HCT116 (cell line): ENCODE results near the gene ZBTB7C. TPM values are rescaled to one million over a fixed set of nuclear protein-coding genes. Genes with fewer than 3 reads are reported as not detected.

Experiments
- ATAC-seq: fragments of 200-7000 bp; cut with Tn5 transposase; 2 replicates; pipeline ENCODE4 v1.9.1; 2020; ENCODE audit warnings: mild to moderate bottlenecking, moderate library complexity
- BruUV-seq: library from RNA; stranded (reverse); fragments of 400-500 nt; replicated peaks from 2 replicates; lab custom pipeline; 2021; lab: Mats Ljungman, UMichigan
- CTCF ChIA-PET: fragments of 300-600 bp; sonication (Branson Sonifier 250); formaldehyde crosslinking; loops from one replicate; lab custom pipeline; 2021; ENCODE audit warnings: antibody characterized with exemption; lab: Charles Lee
- POLR2A ChIA-PET: fragments of 300-600, 350-600 bp; sonication (Branson Sonifier 250); formaldehyde crosslinking; loops from one replicate; lab custom pipeline; 2021; ENCODE audit warnings: antibody characterized with exemption; lab: Charles Lee
- RAD21 ChIA-PET, 2 experiments: fragments of 300-600 bp; sonication (Branson Sonifier 250); formaldehyde crosslinking; loops; one replicate each; lab custom pipeline; 2023; ENCODE audit warnings: low total read pairs in 2 of 2; ENCODE audit not compliant: uncharacterized antibody in 2 of 2, unreplicated experiment in 2 of 2, low non-redundant PET in 1 of 2; lab: Charles Lee
- DNase-seq: peaks from one replicate; pipeline ENCODE4 v3.0.0-alpha.2; 2010; ENCODE audit warnings: low read depth, low spot score
- H2AFZ ChIP-seq: fragments of 200-600 bp; shearing (Covaris generic), sonication (generic); 2 replicates; pipeline ENCODE4 v1.6.1; 2017; ENCODE audit warnings: low read depth, mixed run types, mixed read lengths, antibody characterized with exemption, low read length; ENCODE audit not compliant: poor library complexity, severe bottlenecking
- H3K27ac ChIP-seq: 2 replicates; pipeline ENCODE4 v1.5.1; 2012; ENCODE audit warnings: low read depth, low read length
- H3K27me3 ChIP-seq: fragments of 200-600 bp; sonication (generic); 2 replicates; pipeline ENCODE4 v1.6.1; 2016; ENCODE audit warnings: mixed run types, low read length, mixed read lengths; ENCODE audit not compliant: insufficient read depth
- H3K36me3 ChIP-seq, 2 experiments: fragments of 200-500 bp in 1 of 2; fragments of 200-600 bp in 1 of 2; sonication (Bioruptor generic) in 1 of 2; sonication (generic) in 1 of 2; 2 replicates each; pipeline versions ENCODE4 v1.5.1 to v1.6.1; 2014 to 2016; ENCODE audit warnings: low read length in 2 of 2, inconsistent platforms in 1 of 2, mixed read lengths in 1 of 2, mixed run types in 1 of 2; ENCODE audit not compliant: insufficient read depth in 2 of 2, control insufficient read depth in 1 of 2
- H3K4me1 ChIP-seq, 2 experiments: fragments of 200-600 bp in 1 of 2; sonication (generic) in 1 of 2; 2 replicates each; pipeline versions ENCODE4 v1.5.1 to v1.6.1; 2012 to 2017; ENCODE audit warnings: low read length in 2 of 2, inconsistent platforms in 1 of 2, mild to moderate bottlenecking in 1 of 2, mixed read lengths in 1 of 2, mixed run types in 1 of 2, moderate library complexity in 1 of 2; ENCODE audit not compliant: insufficient read depth in 2 of 2, control insufficient read depth in 1 of 2
- H3K4me2 ChIP-seq: fragments of 200-600 bp; sonication (generic); 2 replicates; pipeline ENCODE4 v1.6.1; 2017; ENCODE audit warnings: mixed run types, low read length, mixed read lengths
- H3K4me3 ChIP-seq, 2 experiments: fragments of 200-600 bp in 1 of 2; sonication (generic) in 1 of 2; replicated peaks in 1 of 2; 2 replicates each; pipeline ENCODE4 v1.5.1; 2011 to 2016; ENCODE audit warnings: low read length in 2 of 2, control low read depth in 1 of 2, low read depth in 1 of 2, mild to moderate bottlenecking in 1 of 2, mixed read lengths in 1 of 2, mixed run types in 1 of 2
- H3K79me2 ChIP-seq: fragments of 200-600 bp; sonication (generic); 2 replicates; pipeline ENCODE4 v1.6.1; 2017; ENCODE audit warnings: mild to moderate bottlenecking, mixed run types, low read length, moderate library complexity, mixed read lengths; ENCODE audit not compliant: insufficient read depth
- H3K9ac ChIP-seq: fragments of 200-600 bp; sonication (generic); 2 replicates; pipeline ENCODE4 v1.6.1; 2016; ENCODE audit warnings: low read length, mixed read lengths
- H3K9me2 ChIP-seq: fragments of 200-600 bp; sonication (generic), shearing (Covaris generic); 2 replicates; pipeline ENCODE4 v1.6.1; 2017; ENCODE audit warnings: mixed run types, mild to moderate bottlenecking, moderate library complexity; ENCODE audit not compliant: insufficient read depth
- H3K9me3 ChIP-seq, 2 experiments: fragments of 200-500 bp in 1 of 2; fragments of 200-600 bp in 1 of 2; sonication (Bioruptor generic) in 1 of 2; sonication (generic) in 1 of 2; 2 replicates each; pipeline ENCODE4 v1.6.1; 2014 to 2017; ENCODE audit warnings: low read length in 2 of 2, mixed read lengths in 2 of 2, inconsistent platforms in 1 of 2, low read depth in 1 of 2, mild to moderate bottlenecking in 1 of 2, mixed run types in 1 of 2, moderate library complexity in 1 of 2; ENCODE audit not compliant: control insufficient read depth in 1 of 2, insufficient read depth in 1 of 2
- H4K20me1 ChIP-seq: fragments of 200-600 bp; sonication (generic), shearing (Covaris generic); 2 replicates; pipeline ENCODE4 v1.6.1; 2017; ENCODE audit warnings: mixed run types, mild to moderate bottlenecking, moderate library complexity; ENCODE audit not compliant: insufficient read depth
- CBX3 ChIP-seq: IDR thresholded peaks from 2 replicates; pipeline ENCODE4 v1.6.1; 2012; ENCODE audit warnings: low read depth
- EGR1 ChIP-seq: IDR thresholded peaks from 2 replicates; pipeline ENCODE4 v1.6.1; 2012; ENCODE audit warnings: low read depth
- ELF1 ChIP-seq: IDR thresholded peaks from 2 replicates; pipeline ENCODE4 v1.6.1; 2012; ENCODE audit warnings: low read depth, borderline replicate concordance
- FOSL1 ChIP-seq: IDR thresholded peaks from 2 replicates; pipeline ENCODE4 v1.6.1; 2012; ENCODE audit warnings: low read depth
- JUND ChIP-seq: IDR thresholded peaks from 2 replicates; pipeline ENCODE4 v1.6.1; 2012
- POLR2A ChIP-seq: IDR thresholded peaks from 2 replicates; pipeline ENCODE4 v1.7.0; 2011; ENCODE audit warnings: borderline replicate concordance; ENCODE audit not compliant: insufficient read depth, insufficient read length; ENCODE audit errors: extremely low read depth
- POLR2AphosphoS5 ChIP-seq: IDR thresholded peaks from 2 replicates; pipeline ENCODE4 v1.6.1; 2011; ENCODE audit warnings: mild to moderate bottlenecking, low read depth, low read length, moderate library complexity
- REST ChIP-seq: IDR thresholded peaks from 2 replicates; pipeline ENCODE4 v1.6.1; 2012; ENCODE audit warnings: low read depth
- SP1 ChIP-seq: IDR thresholded peaks from 2 replicates; pipeline ENCODE4 v1.6.1; 2012; ENCODE audit warnings: low read depth
- YY1 ChIP-seq: IDR thresholded peaks from 2 replicates; pipeline ENCODE4 v1.6.1; 2011; ENCODE audit warnings: low read length, low read depth, moderate library complexity, mild to moderate bottlenecking; ENCODE audit not compliant: insufficient replicate concordance; ENCODE audit errors: extremely low read depth
- ZFX ChIP-seq: fragments of 450-650 bp; IDR thresholded peaks from 2 replicates; pipeline ENCODE4 v1.6.1; 2017
- ZNF274 ChIP-seq: fragments of 200-500 bp; sonication (Bioruptor generic); IDR thresholded peaks from 2 replicates; pipeline ENCODE4 v1.6.1; 2014; ENCODE audit warnings: mild to moderate bottlenecking, low read depth, low read length, inconsistent platforms
- intact Hi-C: fragments of 100-400 bp; cut with micrococcal nuclease; formaldehyde crosslinking; loops from 2 replicates; pipeline ENCODE4 v1.10.0; 2022
- total RNA-seq: library from RNA; stranded (reverse); gene quantifications from one replicate; pipeline ENCODE4 v1.2.1, GENCODE V29; 2021; ENCODE audit not compliant: unreplicated experiment
- TF ChIP-seq, protein P1 (sequence below): IDR thresholded peaks from 2 replicates; pipeline ENCODE4 v1.6.1; 2012
- TF ChIP-seq, protein P2 (sequence below), 3 experiments: fragments of 200-600 bp in 1 of 3; sonication (generic) in 1 of 3; IDR thresholded peaks in 2 of 3; conservative IDR thresholded peaks in 1 of 3; 2 replicates each; pipeline ENCODE4 v1.5.1; 2012 to 2017; ENCODE audit warnings: low read depth in 2 of 3, low read length in 2 of 3, antibody characterized with exemption in 1 of 3, borderline replicate concordance in 1 of 3, control low read depth in 1 of 3, mild to moderate bottlenecking in 1 of 3, mixed read lengths in 1 of 3, mixed run types in 1 of 3, moderate library complexity in 1 of 3; ENCODE audit not compliant: insufficient read depth in 1 of 3
- TF ChIP-seq, protein P3 (sequence below): IDR thresholded peaks from 2 replicates; pipeline ENCODE4 v1.6.1; 2011; ENCODE audit warnings: mild to moderate bottlenecking, low read length, moderate library complexity; ENCODE audit not compliant: insufficient replicate concordance; ENCODE audit errors: extremely low read depth

Gene ZBTB7C
- total RNA-seq, 1 experiment from 2014 or later, result 0.37 TPM

GRCh38 chr18:48024881-48025660, 384.1 kb downstream of the ZBTB7C start:
- Histone ChIP-seq H2AFZ (no peak overlapping the region), H3K36me3 (no peaks in the 10 kb centered on the region), H3K9me2 (no peaks in the 10 kb centered on the region), H4K20me1 (no peaks in the 10 kb centered on the region), H3K27ac (no peak overlapping the region), H3K4me2 (no peak overlapping the region), H3K9ac (no peak overlapping the region), H3K9me3 (no peaks in the 10 kb centered on the region), H3K27me3 (no peaks in the 10 kb centered on the region; the same call in 1 of the 2 replicates), H3K79me2 (no peaks in the 10 kb centered on the region), H3K4me3 (no peak overlapping the region), H3K4me1 (peaks cover 13 to 14% of the 10 kb centered on the region in 2 experiments; a peak in 3 of 4 replicates)
- ATAC-seq (no peak), DNase-seq (no peak)
- intact Hi-C loops, result loop anchor here (1.0 to 10.0 kb wide), 3 partner anchors 440 to 810 kb away; no protein-coding TSS in a partner anchor
- BruUV-seq, result no TSS peak
- ChIA-PET POLR2A (no interaction called here), CTCF (interaction anchor here (0.6 to 1.6 kb wide), 5 partner anchors 8 to 440 kb away, joined by 3 to 5 read pairs (median 3); no protein-coding TSS in a partner anchor), RAD21 (interaction anchor here in 1 of 2 experiments (1.4 kb wide), 1 partner anchor 420 kb away, joined by 3 read pairs; no protein-coding TSS in a partner anchor)
- TF ChIP-seq, protein P1, sequence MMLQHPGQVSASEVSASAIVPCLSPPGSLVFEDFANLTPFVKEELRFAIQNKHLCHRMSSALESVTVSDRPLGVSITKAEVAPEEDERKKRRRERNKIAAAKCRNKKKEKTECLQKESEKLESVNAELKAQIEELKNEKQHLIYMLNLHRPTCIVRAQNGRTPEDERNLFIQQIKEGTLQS, result no peak
- TF ChIP-seq CBX3 (no peak), ZNF274 (no peak), REST (no peak), ELF1 (no peak), SP1 (no peak), POLR2A (no peak), FOSL1 (no peak), POLR2AphosphoS5 (no peak), JUND (no peak), YY1 (no peak), ZFX (no peak), EGR1 (no peak)
- TF ChIP-seq, protein P2, sequence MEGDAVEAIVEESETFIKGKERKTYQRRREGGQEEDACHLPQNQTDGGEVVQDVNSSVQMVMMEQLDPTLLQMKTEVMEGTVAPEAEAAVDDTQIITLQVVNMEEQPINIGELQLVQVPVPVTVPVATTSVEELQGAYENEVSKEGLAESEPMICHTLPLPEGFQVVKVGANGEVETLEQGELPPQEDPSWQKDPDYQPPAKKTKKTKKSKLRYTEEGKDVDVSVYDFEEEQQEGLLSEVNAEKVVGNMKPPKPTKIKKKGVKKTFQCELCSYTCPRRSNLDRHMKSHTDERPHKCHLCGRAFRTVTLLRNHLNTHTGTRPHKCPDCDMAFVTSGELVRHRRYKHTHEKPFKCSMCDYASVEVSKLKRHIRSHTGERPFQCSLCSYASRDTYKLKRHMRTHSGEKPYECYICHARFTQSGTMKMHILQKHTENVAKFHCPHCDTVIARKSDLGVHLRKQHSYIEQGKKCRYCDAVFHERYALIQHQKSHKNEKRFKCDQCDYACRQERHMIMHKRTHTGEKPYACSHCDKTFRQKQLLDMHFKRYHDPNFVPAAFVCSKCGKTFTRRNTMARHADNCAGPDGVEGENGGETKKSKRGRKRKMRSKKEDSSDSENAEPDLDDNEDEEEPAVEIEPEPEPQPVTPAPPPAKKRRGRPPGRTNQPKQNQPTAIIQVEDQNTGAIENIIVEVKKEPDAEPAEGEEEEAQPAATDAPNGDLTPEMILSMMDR (IDR thresholded peaks at IDR 0.05 in 2 of 3, conservative IDR thresholded peaks at IDR 0.05 in 1 of 3; ENCODE audit: borderline replicate concordance in 1 of 3, insufficient read depth in 1 of 3, low read depth in 2 of 3, low read length in 2 of 3), result no peak
- TF ChIP-seq, protein P3, sequence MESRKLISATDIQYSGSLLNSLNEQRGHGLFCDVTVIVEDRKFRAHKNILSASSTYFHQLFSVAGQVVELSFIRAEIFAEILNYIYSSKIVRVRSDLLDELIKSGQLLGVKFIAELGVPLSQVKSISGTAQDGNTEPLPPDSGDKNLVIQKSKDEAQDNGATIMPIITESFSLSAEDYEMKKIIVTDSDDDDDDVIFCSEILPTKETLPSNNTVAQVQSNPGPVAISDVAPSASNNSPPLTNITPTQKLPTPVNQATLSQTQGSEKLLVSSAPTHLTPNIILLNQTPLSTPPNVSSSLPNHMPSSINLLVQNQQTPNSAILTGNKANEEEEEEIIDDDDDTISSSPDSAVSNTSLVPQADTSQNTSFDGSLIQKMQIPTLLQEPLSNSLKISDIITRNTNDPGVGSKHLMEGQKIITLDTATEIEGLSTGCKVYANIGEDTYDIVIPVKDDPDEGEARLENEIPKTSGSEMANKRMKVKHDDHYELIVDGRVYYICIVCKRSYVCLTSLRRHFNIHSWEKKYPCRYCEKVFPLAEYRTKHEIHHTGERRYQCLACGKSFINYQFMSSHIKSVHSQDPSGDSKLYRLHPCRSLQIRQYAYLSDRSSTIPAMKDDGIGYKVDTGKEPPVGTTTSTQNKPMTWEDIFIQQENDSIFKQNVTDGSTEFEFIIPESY, result no peak
